ENCODE data around the gene COG3. TPM values are rescaled to one million over a fixed set of nuclear protein-coding genes. Genes with fewer than 3 reads are reported as not detected.

Gene COG3
- total and polyA plus RNA-seq, 10 of the 15 experiments (the other 5 are each of a cell fraction or from before 2014, with no cell fraction given) = 6.1 to 35.1 (median 22.6) TPM

DNA sequence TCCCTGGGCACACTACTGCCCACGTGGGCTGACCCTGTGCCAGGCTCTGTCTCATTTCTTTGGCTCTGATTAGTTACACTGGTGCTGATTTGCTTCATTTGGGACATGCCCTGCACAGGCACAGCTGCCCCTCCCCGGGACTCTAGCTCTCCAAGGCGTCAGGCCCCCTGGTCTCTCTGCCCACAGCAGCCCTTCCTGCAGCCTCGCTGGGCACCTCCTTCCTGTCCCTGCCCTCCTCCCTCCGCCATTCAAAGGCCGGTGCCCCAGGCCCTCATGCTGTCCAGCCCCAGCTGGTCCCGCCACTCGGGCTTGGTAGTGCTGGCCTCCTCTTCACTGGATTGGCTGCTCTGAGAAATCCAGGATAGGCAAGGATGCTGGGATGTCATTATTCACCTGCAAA, 77.7 kb downstream of the COG3 start:
- intact Hi-C loops (cut with micrococcal nuclease; ENCODE audit: unreplicated experiment) = no loop called here
- ChIA-PET RAD21 (ENCODE audit: unreplicated experiment) (no interaction called here), POLR2A (no interaction called here), SMC1A (ENCODE audit: uncharacterized antibody, unreplicated experiment) (no interaction called here), CTCF (no interaction called here)
- no peak for FAIRE-seq
- BruUV-seq (replicated peaks) = no TSS peak
- Histone ChIP-seq H4K20me1 (ENCODE audit: control insufficient read depth, insufficient read depth) (no peaks in the 10 kb centered on the region), H3K4me2 (ENCODE audit: control insufficient read depth, insufficient read depth) (no peak overlapping the region), H3K4me1 (ENCODE audit: control insufficient read depth, insufficient read depth, low read length) (no peaks in the 10 kb centered on the region), H3K9me3 (replicated peaks; ENCODE audit: control insufficient read depth, insufficient read depth, low read length) (no peaks in the 10 kb centered on the region), H3K27me3 (replicated peaks in 1 of 2; ENCODE audit: control insufficient read depth in 2 of 2, insufficient read depth in 2 of 2, low read length in 1 of 2) (no peaks in the 10 kb centered on the region), H3K79me2 (ENCODE audit: control insufficient read depth, insufficient read depth, low read length) (no peaks in the 10 kb centered on the region), H3K9ac (ENCODE audit: control insufficient read depth, insufficient read depth, low read length) (no peak overlapping the region), H2AFZ (ENCODE audit: control insufficient read depth, low read depth, low read length) (no peak overlapping the region), H3K27ac (ENCODE audit: control insufficient read depth, insufficient read depth) (no peak overlapping the region), H3K36me3 (ENCODE audit: control insufficient read depth in 2 of 2, insufficient read depth in 2 of 2, low read length in 1 of 2) (no peaks in the 10 kb centered on the region; a peak in 2 of 4 replicates), H3K4me3 (no peak overlapping the region)
- in situ Hi-C loops (cut with MboI) = loop anchor here (10.0 kb wide), 1 partner anchor 182 kb away; no protein-coding TSS in a partner anchor
- WGBS (ENCODE audit: insufficient coverage, insufficient replicate concordance, low lambda C conversion rate, missing lambda C conversion rate) = 65% methylated on average over 8 of the region's 8 CpGs
- no peak for ATAC-seq
- no peak for DNase-seq (ENCODE audit: low read depth, low spot score)
- TF ChIP-seq TAF1 (IDR thresholded peaks at IDR 0.05; ENCODE audit: borderline replicate concordance, low read depth, low read length) (no peak), CBFB (IDR thresholded peaks at IDR 0.05; ENCODE audit: low read depth) (no peak), ZNF24 (IDR thresholded peaks at IDR 0.05) (no peak), POU2F2 (IDR thresholded peaks at IDR 0.05; ENCODE audit: borderline replicate concordance, low read depth, low read length) (no peak), POLR2AphosphoS2 (IDR thresholded peaks at IDR 0.05; ENCODE audit: low read depth, low read length) (no peak), SIX5 (IDR thresholded peaks at IDR 0.05; ENCODE audit: low read depth, low read length, severe bottlenecking) (no peak), NR2C2 (IDR thresholded peaks at IDR 0.05; ENCODE audit: borderline replicate concordance, control insufficient read depth, insufficient read length, low read depth) (no peak), CREB1 (IDR thresholded peaks at IDR 0.05; ENCODE audit: low read depth) (no peak)
- TF ChIP-seq, protein P1, sequence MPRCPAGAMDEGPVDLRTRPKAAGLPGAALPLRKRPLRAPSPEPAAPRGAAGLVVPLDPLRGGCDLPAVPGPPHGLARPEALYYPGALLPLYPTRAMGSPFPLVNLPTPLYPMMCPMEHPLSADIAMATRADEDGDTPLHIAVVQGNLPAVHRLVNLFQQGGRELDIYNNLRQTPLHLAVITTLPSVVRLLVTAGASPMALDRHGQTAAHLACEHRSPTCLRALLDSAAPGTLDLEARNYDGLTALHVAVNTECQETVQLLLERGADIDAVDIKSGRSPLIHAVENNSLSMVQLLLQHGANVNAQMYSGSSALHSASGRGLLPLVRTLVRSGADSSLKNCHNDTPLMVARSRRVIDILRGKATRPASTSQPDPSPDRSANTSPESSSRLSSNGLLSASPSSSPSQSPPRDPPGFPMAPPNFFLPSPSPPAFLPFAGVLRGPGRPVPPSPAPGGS (IDR thresholded peaks at IDR 0.05; ENCODE audit: borderline replicate concordance, insufficient read depth, low read depth, low read length, poor library complexity, severe bottlenecking) = no peak
